Fibroblast of lung (primary cell): ENCODE measurements around the gene PYM1. TPM values are rescaled to one million over a fixed set of nuclear protein-coding genes. Genes with fewer than 3 reads are reported as not detected.

Experiments
- DNase-seq, 2 donors: peaks; one replicate each; pipeline versions ENCODE4 v3.0.0 to v3.0.0-alpha.2; 2010; ENCODE audit warnings: low read depth in 2 of 2
- H2AFZ ChIP-seq: 2 replicates; pipeline ENCODE4 v1.5.1; 2012; ENCODE audit warnings: low read length, control low read depth, inconsistent platforms
- H3K27ac ChIP-seq: 2 replicates; pipeline ENCODE4 v1.5.1; 2011; ENCODE audit warnings: low read length, control low read depth; ENCODE audit not compliant: insufficient read depth
- H3K27me3 ChIP-seq: 2 replicates; pipeline ENCODE4 v1.5.1; 2011; ENCODE audit warnings: mild to moderate bottlenecking, low read length; ENCODE audit not compliant: control insufficient read depth, insufficient read depth
- H3K36me3 ChIP-seq: 2 replicates; pipeline ENCODE4 v1.5.1; 2011; ENCODE audit warnings: low read length; ENCODE audit not compliant: control insufficient read depth, insufficient read depth
- H3K4me1 ChIP-seq: 2 replicates; pipeline ENCODE4 v1.5.1; 2011; ENCODE audit warnings: low read length; ENCODE audit not compliant: control insufficient read depth, insufficient read depth; ENCODE audit errors: extremely low read depth
- H3K4me2 ChIP-seq: 2 replicates; pipeline ENCODE4 v1.5.1; 2011; ENCODE audit warnings: low read length, control low read depth; ENCODE audit not compliant: insufficient read depth; ENCODE audit errors: extremely low read depth
- H3K4me3 ChIP-seq, 4 experiments: fragments of 200-600 bp in 1 of 4; sonication (generic) in 1 of 4; replicated peaks in 1 of 4; 2 replicates each; pipeline ENCODE4 v1.5.1; 2011 to 2016; ENCODE audit warnings: low read length in 4 of 4, low read depth in 3 of 4, mild to moderate bottlenecking in 3 of 4, control low read depth in 2 of 4, inconsistent platforms in 1 of 4, mixed read lengths in 1 of 4; ENCODE audit not compliant: insufficient read depth in 1 of 4; ENCODE audit errors: control extremely low read depth in 1 of 4
- H3K79me2 ChIP-seq: 2 replicates; pipeline ENCODE4 v1.5.1; 2012; ENCODE audit warnings: mild to moderate bottlenecking, low read length, inconsistent platforms; ENCODE audit not compliant: control insufficient read depth, insufficient read depth
- H3K9ac ChIP-seq: 2 replicates; pipeline ENCODE4 v1.5.1; 2011; ENCODE audit warnings: mild to moderate bottlenecking, low read length, control low read depth; ENCODE audit not compliant: insufficient read depth
- H3K9me3 ChIP-seq: 2 replicates; pipeline ENCODE4 v1.5.1; 2012; ENCODE audit warnings: low read depth, low read length; ENCODE audit not compliant: control insufficient read depth, insufficient read depth
- H4K20me1 ChIP-seq: 2 replicates; pipeline ENCODE4 v1.5.1; 2011; ENCODE audit warnings: low read length; ENCODE audit not compliant: control insufficient read depth, insufficient read depth; ENCODE audit errors: extremely low read depth
- CTCF ChIP-seq, 2 donors: IDR thresholded peaks in 1 of 2; conservative IDR thresholded peaks in 1 of 2; 1 replicate in 1 of 2; 2 replicates in 1 of 2; pipeline ENCODE4 v1.5.1; 2011 to 2012; ENCODE audit warnings: low read length in 2 of 2, control low read depth in 1 of 2, inconsistent platforms in 1 of 2, low read depth in 1 of 2, mild to moderate bottlenecking in 1 of 2
- EZH2 ChIP-seq: IDR thresholded peaks from 2 replicates; pipeline ENCODE4 v1.5.1; 2012; ENCODE audit warnings: low read length, control low read depth, mild to moderate bottlenecking; ENCODE audit errors: missing control alignments
- polyA plus RNA-seq, 2 donors: library from polyadenylated mRNA; depleted of rRNA in 1 of 2; stranded (reverse) in 1 of 2; unstranded in 1 of 2; fragments of >200 nt; gene quantifications; 2 replicates each; pipeline ENCODE4 v1.2.1, GENCODE V29; 2011 to 2012; ENCODE audit warnings: missing spikeins in 1 of 2
- total RNA-seq: library from RNA; depleted of rRNA; stranded (reverse); fragments of >200 nt; gene quantifications from 2 replicates; pipeline ENCODE4 v1.2.1, GENCODE V29; 2014

PYM1 gene
- total and polyA plus RNA-seq, 2 donors (not counting 1 experiment from before 2014, with no cell fraction given) = 27.8 to 38.6 TPM

- Histone ChIP-seq H3K27ac (no peak overlapping the region), H3K4me1 (peaks cover 23% of the 10 kb centered on the region), H3K79me2 (no peaks in the 10 kb centered on the region), H3K4me3 (peak overlapping the region in 1 of 4 experiments; percentile 29), H4K20me1 (no peaks in the 10 kb centered on the region), H3K9ac (peak overlapping the region; percentile 13), H2AFZ (peak overlapping the region; percentile 73), H3K36me3 (peaks cover 5% of the 10 kb centered on the region), H3K27me3 (no peaks in the 10 kb centered on the region), H3K9me3 (no peaks in the 10 kb centered on the region), H3K4me2 (peak overlapping the region; percentile 48)
- no peak for DNase-seq
- TF ChIP-seq CTCF (conservative IDR thresholded peaks at IDR 0.05 in 1 of 2, IDR thresholded peaks at IDR 0.05 in 1 of 2; ENCODE audit: low read depth in 1 of 2, low read length in 2 of 2) (no peak), EZH2 (no peak)
Observed at GRCh38 chr12:55935738-55936151, 8.1 kb upstream of the PYM1 start.

GRCh38 chr12:55934773-55935172 is 7.1 kb upstream of the PYM1 start:
- Histone ChIP-seq H3K4me2 (no peak overlapping the region), H3K4me1 (peaks cover 24% of the 10 kb centered on the region), H3K9me3 (no peaks in the 10 kb centered on the region), H3K36me3 (peaks cover 2% of the 10 kb centered on the region), H2AFZ (no peak overlapping the region), H3K4me3 (no peak overlapping the region), H3K79me2 (no peaks in the 10 kb centered on the region), H3K9ac (no peak overlapping the region), H4K20me1 (no peaks in the 10 kb centered on the region), H3K27me3 (no peaks in the 10 kb centered on the region), H3K27ac (no peak overlapping the region)
- no peak for TF ChIP-seq CTCF (conservative IDR thresholded peaks at IDR 0.05 in 1 of 2, IDR thresholded peaks at IDR 0.05 in 1 of 2; ENCODE audit: low read depth in 1 of 2, low read length in 2 of 2)
- no peak for TF ChIP-seq EZH2
- no peak for DNase-seq

- H3K4me2 ChIP-seq = no peak overlapping the region
Observed at GRCh38 chr12:55933799-55934742, 6.4 kb upstream of the PYM1 start.

More at GRCh38 chr12:55933799-55934742, 6.4 kb upstream of the PYM1 start:
- Histone ChIP-seq H3K27me3 (no peaks in the 10 kb centered on the region), H3K36me3 (peaks cover 2% of the 10 kb centered on the region), H3K4me1 (peaks cover 25% of the 10 kb centered on the region), H3K9ac (no peak overlapping the region), H3K4me3 (peak overlapping the region in 1 of 4 experiments; percentile 64), H3K9me3 (no peaks in the 10 kb centered on the region), H3K27ac (no peak overlapping the region), H4K20me1 (no peaks in the 10 kb centered on the region), H3K79me2 (no peaks in the 10 kb centered on the region), H2AFZ (no peak overlapping the region)
- TF ChIP-seq CTCF (conservative IDR thresholded peaks at IDR 0.05 in 1 of 2, IDR thresholded peaks at IDR 0.05 in 1 of 2; ENCODE audit: low read depth in 1 of 2, low read length in 2 of 2) (no peak), EZH2 (no peak)
- DNase-seq = no peak
